GM18861 (cell line): Measurements from ENCODE around the gene HECTD1.
"Not testable (repeated sequence)": the region's sequence is repeated elsewhere in the genome, so short reads cannot be mapped to it uniquely, and the experiment has no call there.

Experiments
- ATAC-seq: cut with Tn5 transposase; IDR thresholded peaks from one replicate; pipeline ENCODE4 v1.9.1; 2021; ENCODE audit not compliant: unreplicated experiment

HECTD1 gene

DNA sequence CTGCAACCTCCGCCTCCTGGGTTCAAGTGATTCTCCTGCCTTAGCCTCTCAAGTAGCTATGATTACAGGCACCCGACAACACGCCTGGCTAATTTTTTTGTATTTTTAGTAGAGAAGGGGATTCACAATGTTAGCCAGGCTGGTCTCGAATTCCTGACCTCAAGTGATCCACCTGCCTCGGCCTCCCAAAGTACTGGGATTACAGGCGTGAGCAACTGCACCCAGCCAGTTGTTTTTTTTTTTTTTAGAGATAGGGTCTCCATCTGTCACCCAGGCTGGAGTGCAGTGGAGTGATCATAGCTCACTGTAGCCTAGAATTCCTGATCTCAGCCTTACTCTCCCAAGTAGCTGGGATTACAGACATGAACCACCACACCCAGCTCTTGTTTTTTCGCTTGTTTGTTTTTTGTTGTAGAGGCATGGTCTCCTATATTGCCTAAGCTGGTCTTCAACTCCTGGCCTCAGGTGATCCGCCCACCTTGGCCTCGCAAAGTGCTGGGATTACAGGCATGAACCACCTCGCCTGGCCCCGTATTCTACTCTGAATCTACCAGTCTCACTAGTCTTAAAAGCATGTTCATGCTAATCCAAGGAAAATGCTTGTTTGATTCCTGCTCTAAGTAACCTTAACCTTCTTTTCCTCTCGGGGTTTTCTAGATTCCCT is 149.8 kb downstream of the HECTD1 start:
- ATAC-seq = no peak

DNA sequence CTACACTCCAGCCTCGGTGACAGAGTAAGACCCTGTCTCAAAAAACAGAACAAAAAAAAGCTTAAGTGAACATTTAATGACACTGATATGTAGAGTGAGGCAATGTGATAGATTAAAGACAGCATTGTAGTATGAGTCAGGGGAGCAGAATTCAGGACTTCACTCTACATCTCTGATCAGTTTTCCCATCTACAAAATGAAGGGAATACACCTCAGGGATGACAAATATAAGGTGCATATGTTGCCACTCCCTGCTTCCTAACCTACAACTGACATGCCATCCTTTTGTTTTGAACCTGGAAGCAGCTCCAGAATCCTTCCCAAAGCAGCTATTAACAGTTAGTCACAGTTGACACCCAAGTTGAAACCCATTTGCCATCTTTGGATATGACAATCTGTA is 150.6 kb downstream of the HECTD1 start:
- ATAC-seq = no peak

DNA sequence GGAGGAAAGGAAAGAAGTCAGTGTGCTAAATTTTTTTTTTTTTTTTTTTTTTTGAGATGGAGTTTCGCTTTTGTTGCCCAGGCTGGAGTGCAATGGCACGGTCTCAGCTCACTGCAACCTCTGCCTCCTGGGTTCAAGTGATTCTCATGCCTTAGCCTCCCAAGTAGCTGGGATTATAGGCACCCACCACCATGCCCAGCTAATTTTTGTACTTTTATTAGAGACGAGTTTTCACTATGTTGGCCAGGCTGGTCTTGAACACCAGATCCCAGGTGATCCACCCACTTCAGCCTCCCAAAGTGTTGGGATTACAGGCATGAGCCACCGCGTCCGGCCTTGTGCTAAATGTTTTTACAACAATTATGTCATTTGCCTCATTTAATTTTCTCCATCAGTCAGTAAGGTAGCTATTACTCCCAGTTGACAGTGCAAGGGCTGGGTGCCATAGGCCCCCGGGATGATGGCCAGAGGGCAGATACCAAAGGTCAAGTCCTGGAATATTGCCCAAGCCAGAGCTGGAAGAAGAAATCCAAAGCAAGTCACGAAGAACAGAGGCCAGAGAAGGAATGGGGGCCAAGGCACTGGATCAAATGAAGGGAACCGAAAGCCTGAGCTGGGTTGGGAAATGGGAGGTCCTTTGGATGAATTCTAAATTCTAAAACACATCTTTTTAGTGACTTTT is 154.5 kb downstream of the HECTD1 start:
- not testable (repeated sequence) for ATAC-seq

DNA sequence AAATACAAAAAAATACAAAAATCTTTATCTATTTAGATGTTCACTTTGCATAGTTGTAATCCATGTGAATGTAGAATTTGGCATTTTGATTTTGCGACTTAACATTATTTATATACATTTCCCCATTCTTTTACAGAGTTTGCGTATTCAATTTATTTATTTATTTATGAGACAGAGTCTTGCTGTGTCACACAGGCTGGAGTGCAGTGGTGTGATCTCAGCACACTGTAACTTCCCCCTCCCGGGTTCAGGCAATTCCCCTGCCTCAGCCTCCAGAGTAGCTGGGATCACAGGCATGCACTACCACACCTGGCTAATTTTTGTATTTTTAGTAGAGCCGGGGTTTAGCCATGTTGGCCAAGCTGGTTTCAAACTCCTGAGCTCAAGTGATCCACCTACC is 156.1 kb downstream of the HECTD1 start:
- ATAC-seq = no peak

DNA sequence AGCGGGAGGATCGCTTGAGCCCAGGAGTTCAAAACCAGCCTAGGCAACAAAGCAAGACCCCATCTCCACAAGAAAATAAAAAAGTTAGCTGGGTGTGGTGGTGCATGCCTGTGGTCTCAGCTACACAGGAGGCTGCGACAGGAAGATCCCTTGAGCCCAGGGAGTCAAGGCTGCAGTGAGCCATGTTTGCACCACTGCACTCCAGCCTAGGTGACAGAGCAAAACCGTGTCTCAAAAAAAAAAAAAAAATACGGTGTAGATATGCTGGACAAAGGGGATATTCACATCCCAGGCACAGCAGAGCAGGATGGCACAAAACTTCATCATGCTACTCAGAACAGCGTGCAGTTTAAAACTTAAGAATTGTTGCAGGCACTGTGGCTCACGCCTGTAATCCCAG is 156.6 kb downstream of the HECTD1 start:
- ATAC-seq = no peak
